K562 (cell line): ENCODE measurements around the gene APOC4. TPM values are rescaled to one million over a fixed set of nuclear protein-coding genes. Genes with fewer than 3 reads are reported as not detected.
A peak's percentile ranks its signal among the peaks of the same experiment; 100 is the strongest.

Source experiments
- ATAC-seq: fragments of 200-7000 bp; cut with Tn5 transposase; 3 replicates; pipeline ENCODE4 v1.9.1; 2020; ENCODE audit warnings: moderate library complexity
- BruUV-seq: library from RNA; stranded (reverse); fragments of 400-500 nt; replicated peaks from 2 replicates; lab custom pipeline; 2021; lab: Mats Ljungman, UMichigan
- CTCF ChIA-PET: fragments of 300-600 bp; formaldehyde crosslinking; extraction: SDS; loops from one replicate; lab custom pipeline; 2021; ENCODE audit warnings: low intra/inter-chr PET ratio; lab: Yijun Ruan, JAX
- POLR2A ChIA-PET: fragments of 300-600, 350-650 bp; sonication (Branson Sonifier 250); formaldehyde crosslinking; extraction: SDS; loops from one replicate; lab custom pipeline; 2021; ENCODE audit warnings: antibody characterized with exemption, inconsistent platforms; lab: Yijun Ruan, JAX
- DNase-seq, 4 experiments: peaks; one replicate each; pipeline versions ENCODE4 v3.0.0 to v3.0.0-alpha.2; 2011 to 2018; ENCODE audit warnings: low spot score in 3 of 4, mixed read lengths in 3 of 4; ENCODE audit errors: extremely low read depth in 1 of 4
- FAIRE-seq: peaks from 2 replicates; lab custom pipeline; 2011; peaks lifted over from hg19 to GRCh38; lab: Jason Lieb, UNC
- H2AFZ ChIP-seq: 2 replicates; pipeline ENCODE4 v1.6.0; 2011; ENCODE audit warnings: low read depth, low read length, control low read depth, inconsistent platforms
- H3K27ac ChIP-seq: fragments of 200-600 bp; 3 replicates; pipeline ENCODE4 v1.8.0; 2011; ENCODE audit warnings: low read depth, mild to moderate bottlenecking, control low read depth, inconsistent platforms, low read length, moderate library complexity, mixed read lengths; ENCODE audit errors: extremely low read depth
- H3K27me3 ChIP-seq, 2 experiments: fragments of 300-600 bp in 1 of 2; 2 replicates in 1 of 2; 3 replicates in 1 of 2; pipeline versions ENCODE4 v1.6.0 to v1.8.0; 2011; ENCODE audit warnings: inconsistent platforms in 2 of 2, low read length in 2 of 2, mild to moderate bottlenecking in 1 of 2, mixed read lengths in 1 of 2, moderate library complexity in 1 of 2; ENCODE audit not compliant: control insufficient read depth in 2 of 2, insufficient read depth in 2 of 2
- H3K36me3 ChIP-seq: fragments of 300-600 bp; 3 replicates; pipeline ENCODE4 v1.8.0; 2011; ENCODE audit warnings: mild to moderate bottlenecking, low read length, inconsistent platforms; ENCODE audit not compliant: control insufficient read depth, insufficient read depth
- H3K4me1 ChIP-seq, 2 experiments: fragments of 200-600 bp in 1 of 2; replicated peaks in 1 of 2; 2 replicates in 1 of 2; 3 replicates in 1 of 2; pipeline versions ENCODE4 v1.5.1 to v1.8.0; 2011; ENCODE audit warnings: inconsistent platforms in 2 of 2, low read length in 2 of 2, mild to moderate bottlenecking in 1 of 2, mixed read lengths in 1 of 2, moderate library complexity in 1 of 2; ENCODE audit not compliant: control insufficient read depth in 2 of 2, insufficient read depth in 2 of 2
- H3K4me2 ChIP-seq: 2 replicates; pipeline ENCODE4 v1.6.1; 2011; ENCODE audit warnings: low read length, control low read depth, inconsistent platforms, mixed read lengths; ENCODE audit not compliant: insufficient read depth
- H3K4me3 ChIP-seq: fragments of 200-600 bp; sonication (generic), shearing (Covaris generic); 2 replicates; pipeline ENCODE4 v1.5.1; 2016; ENCODE audit warnings: control low read depth, inconsistent platforms
- H3K79me2 ChIP-seq: fragments of 200-600 bp; 3 replicates; pipeline ENCODE4 v1.8.0; 2011; ENCODE audit warnings: low read length, inconsistent platforms; ENCODE audit not compliant: control insufficient read depth, insufficient read depth
- H3K9ac ChIP-seq, 2 experiments: 2 replicates each; pipeline versions ENCODE4 v1.6.0 to v1.6.1; 2011; ENCODE audit warnings: low read depth in 2 of 2, low read length in 2 of 2, control low read depth in 1 of 2, inconsistent platforms in 1 of 2, mild to moderate bottlenecking in 1 of 2, mixed read lengths in 1 of 2; ENCODE audit not compliant: insufficient read depth in 1 of 2
- H3K9me1 ChIP-seq: one replicate; pipeline ENCODE4 v1.6.0; 2011; ENCODE audit warnings: inconsistent platforms, mild to moderate bottlenecking, low read length, moderate library complexity; ENCODE audit not compliant: control insufficient read depth, insufficient read depth
- H3K9me3 ChIP-seq: replicated peaks from 2 replicates; pipeline ENCODE4 v1.5.1; 2011; ENCODE audit warnings: low read depth, low read length, inconsistent platforms; ENCODE audit not compliant: control insufficient read depth, insufficient read depth
- H4K20me1 ChIP-seq: replicated peaks from 2 replicates; pipeline ENCODE4 v1.6.1; 2011; ENCODE audit warnings: low read length, inconsistent platforms, mixed read lengths; ENCODE audit not compliant: control insufficient read depth, insufficient read depth
- LARP7 ChIP-seq: fragments of 450-650 bp; IDR thresholded peaks from 2 replicates; pipeline ENCODE4 v1.6.1; 2016
- SP1 ChIP-seq: sonication (generic); formaldehyde crosslinking; IDR thresholded peaks from 2 replicates; pipeline ENCODE4 v1.8.1; 2022; ENCODE audit warnings: mild to moderate bottlenecking, missing genetic modification reagents
- ZNF263 ChIP-seq: sonication (generic); formaldehyde crosslinking; IDR thresholded peaks from 2 replicates; pipeline ENCODE4 v1.8.0; 2022; ENCODE audit warnings: mild to moderate bottlenecking, missing genetic modification reagents, borderline replicate concordance
- ZNF561 ChIP-seq: fragments of 450-650 bp; formaldehyde crosslinking; conservative IDR thresholded peaks from 2 replicates; pipeline ENCODE4 v1.4.0; 2020; ENCODE audit warnings: mild to moderate bottlenecking, moderate library complexity
- WGBS: fragments of 100-300 bp; shearing (Covaris generic); methylation state at CpG from one replicate; pipeline ENCODE4 v1.1.6; 2016; ENCODE audit warnings: low coverage, mixed read lengths; ENCODE audit not compliant: insufficient coverage; ENCODE audit errors: missing lambda C conversion rate; 5-methylcytosine and 5-hydroxymethylcytosine counted together
- in situ Hi-C: fragments of 300-500 bp; cut with MboI; formaldehyde crosslinking; loops from 4 replicates; pipeline ENCODE4 v1.15.0; 2018; ENCODE audit warnings: inconsistent platforms, mixed read lengths
- intact Hi-C: fragments of 100-400 bp; cut with micrococcal nuclease; formaldehyde crosslinking; loops from 2 replicates; pipeline ENCODE4 v1.14.2; 2022
- polyA plus RNA-seq, 8 experiments: library from polyadenylated mRNA; depleted of rRNA in 4 of 8; stranded (reverse) in 5 of 8; unstranded in 3 of 8; fragments of >200 nt; fragmentation: Nextera tagmentation in 2 of 8; fragmentation: Illumina TruSeq in 1 of 8; extraction: Ambion mirVana in 2 of 8; extraction: Trizol in 1 of 8; gene quantifications; 2 replicates each; pipeline versions ENCODE4 v1.2.1 to v1.2.3, GENCODE V29; 2011 to 2014; ENCODE audit warnings: inconsistent platforms in 1 of 8, missing spikeins in 1 of 8
- total RNA-seq, 7 experiments: library from RNA; depleted of rRNA in 6 of 7; stranded (reverse); fragments of >200 nt in 6 of 7; fragmentation: Illumina TruSeq in 2 of 7; extraction: Trizol in 2 of 7; gene quantifications; 2 replicates each; pipeline versions ENCODE4 v1.2.1 to v1.2.3, GENCODE V29; 2011 to 2021; ENCODE audit warnings: low replicate concordance in 1 of 7

APOC4 gene
- total and polyA plus RNA-seq, 9 of the 15 experiments (the other 6 are each of a cell fraction or from before 2014, with no cell fraction given): 0.46 TPM; not detected in 8

- TF ChIP-seq SP1 (peak; percentile 37; the same call in 1 of the 2 replicates), ZNF263 (CRISPR knock-in tag) (peak; percentile 83)
Observed at GRCh38 chr19:44926245-44927077, 15.6 kb upstream of the APOC4 start (continued).

- BruUV-seq: no TSS peak
- CTCF ChIA-PET: no interaction called here
- Histone ChIP-seq H4K20me1 (no peaks in the 10 kb centered on the region), H2AFZ (peak overlapping the region; percentile 87; the same call in 1 of the 2 replicates), H3K27ac (no peak overlapping the region), H3K4me2 (no peak overlapping the region), H3K4me1 (peaks cover 0 to 24% of the 10 kb centered on the region in 2 experiments; a peak in 4 of 5 replicates), H3K9me3 (no peaks in the 10 kb centered on the region), H3K79me2 (no peaks in the 10 kb centered on the region), H3K9me1 (no peaks in the 10 kb centered on the region), H3K36me3 (no peaks in the 10 kb centered on the region), H3K4me3 (no peak overlapping the region), H3K9ac (peak overlapping the region in 1 of 2 experiments; percentile 54; a peak in 1 of 4 replicates), H3K27me3 (no peaks in the 10 kb centered on the region)
- intact Hi-C loops: no loop called here
- FAIRE-seq (no peak), ATAC-seq (no peak), DNase-seq (no peak)
- POLR2A ChIA-PET: no interaction called here
- 65% methylated on average over 5 of the region's 5 CpGs for WGBS
- in situ Hi-C loops: no loop called here
- TF ChIP-seq LARP7: peak; percentile 4; the same call in 1 of the 2 replicates
- TF ChIP-seq ZNF561 (CRISPR knock-in tag): no peak
Observed at GRCh38 chr19:44927746-44928145, 14.3 kb upstream of the APOC4 start.
